ENCODE results near the gene CELA3B. TPM values are rescaled to one million over a fixed set of nuclear protein-coding genes. Genes with fewer than 3 reads are reported as not detected.
"Not testable (repeated sequence)": the region's sequence is repeated elsewhere in the genome, so short reads cannot be mapped to it uniquely, and the experiment has no call there.

Gene CELA3B
- total RNA-seq, 1 donor from 2014 or later: not detected

DNA sequence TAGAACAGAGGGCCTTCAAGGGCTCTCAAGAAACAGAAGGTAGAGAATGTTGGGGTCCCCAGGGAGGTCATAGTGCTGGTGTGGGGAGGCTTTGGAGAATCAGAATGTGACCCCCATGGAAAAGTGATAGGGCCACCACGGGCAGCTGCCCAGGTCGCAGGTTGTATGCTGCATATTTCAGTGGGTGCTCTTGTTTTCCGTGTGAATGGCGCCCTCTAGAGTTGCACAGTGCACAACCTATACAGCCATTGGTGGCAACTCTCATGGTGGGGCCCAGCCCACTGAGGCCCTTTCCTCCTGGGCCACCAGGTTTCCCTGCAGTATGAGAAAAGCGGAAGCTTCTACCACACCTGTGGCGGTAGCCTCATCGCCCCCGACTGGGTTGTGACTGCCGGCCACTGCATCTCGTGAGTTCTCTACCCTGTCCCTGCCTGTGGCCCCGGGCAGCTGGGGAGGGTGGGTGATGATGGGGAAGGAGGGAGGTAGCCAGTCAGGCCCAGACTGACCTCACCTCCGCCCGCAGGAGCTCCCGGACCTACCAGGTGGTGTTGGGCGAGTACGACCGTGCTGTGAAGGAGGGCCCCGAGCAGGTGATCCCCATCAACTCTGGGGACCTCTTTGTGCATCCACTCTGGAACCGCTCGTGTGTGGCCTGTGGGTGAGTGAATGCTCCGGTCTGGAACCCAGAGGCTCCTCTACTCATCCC is 3.8 kb downstream of the CELA3B start:
- ATAC-seq: peak; percentile 61

DNA sequence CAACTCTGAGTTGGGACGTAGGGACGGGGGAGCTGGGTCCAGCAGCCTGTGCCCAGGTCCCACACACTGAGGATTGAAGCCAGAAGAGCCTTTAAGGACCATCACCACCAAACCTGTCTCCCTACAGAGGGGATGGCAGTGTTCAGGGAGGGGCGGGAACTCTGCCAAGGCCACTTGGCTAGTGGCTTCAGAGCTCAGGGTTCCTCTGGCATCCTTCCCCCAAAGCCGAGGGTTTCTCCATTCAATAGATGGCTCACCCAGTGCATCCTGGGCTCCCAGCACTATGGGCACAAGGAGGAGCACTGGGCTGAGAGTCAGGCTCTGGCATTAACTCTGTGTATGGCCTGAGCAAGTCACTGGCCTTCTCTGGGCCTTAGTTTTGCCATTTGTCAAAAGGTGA is 4.4 kb downstream of the CELA3B start:
- ATAC-seq: not testable (repeated sequence)

DNA sequence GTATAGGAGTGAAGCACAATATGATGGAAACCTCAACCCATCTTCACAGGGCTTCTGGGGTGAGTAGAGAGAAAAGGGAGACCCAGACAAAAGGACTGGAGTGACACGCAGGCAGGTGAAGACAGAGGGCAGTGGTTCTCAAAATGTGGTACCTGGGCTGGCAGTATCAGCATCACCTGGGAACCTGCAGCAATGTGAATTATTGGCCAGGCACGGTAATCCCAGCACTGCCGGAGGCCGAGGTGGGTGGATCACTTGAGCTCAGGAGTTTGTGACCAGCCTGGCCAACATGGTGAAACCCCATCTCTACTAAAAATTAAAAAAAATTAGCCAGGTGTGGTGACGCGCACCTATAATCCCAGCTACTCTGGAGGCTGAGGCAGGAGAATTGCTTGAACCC is 5.3 kb downstream of the CELA3B start:
- not testable (repeated sequence) for ATAC-seq

DNA sequence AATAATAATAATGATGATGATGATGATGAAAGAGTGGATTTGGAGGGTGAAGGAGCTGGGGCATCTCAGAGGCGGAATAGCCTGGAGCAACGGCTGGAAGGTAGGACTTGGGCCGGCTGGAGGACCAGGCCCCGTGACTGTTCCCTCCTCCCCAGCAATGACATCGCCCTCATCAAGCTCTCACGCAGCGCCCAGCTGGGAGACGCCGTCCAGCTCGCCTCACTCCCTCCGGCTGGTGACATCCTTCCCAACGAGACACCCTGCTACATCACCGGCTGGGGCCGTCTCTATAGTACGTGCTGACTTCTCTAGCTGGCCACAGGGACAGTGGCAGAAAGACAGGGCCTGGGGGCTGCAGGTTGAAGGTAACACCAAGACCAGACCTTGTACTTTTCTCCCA is 6.7 kb downstream of the CELA3B start:
- ATAC-seq: not testable (repeated sequence)

DNA sequence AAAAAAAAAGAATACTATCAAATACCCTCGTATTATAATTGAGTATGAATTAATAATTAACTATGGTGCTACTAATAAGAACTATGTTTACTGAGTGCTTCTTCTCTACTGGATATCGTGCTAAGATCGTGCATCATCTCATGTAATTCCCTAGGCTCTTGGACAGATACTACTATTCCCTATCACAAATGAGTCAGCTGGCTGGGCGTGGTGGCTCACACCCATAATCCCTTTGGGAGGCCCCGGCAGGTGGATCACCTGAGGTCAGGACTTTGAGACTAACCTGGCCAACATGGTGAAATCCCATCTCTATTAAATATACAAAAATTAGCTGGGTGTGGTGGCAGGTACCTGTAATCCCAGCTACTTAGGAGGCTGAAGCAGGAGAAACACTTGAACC is 9.1 kb downstream of the CELA3B start:
- not testable (repeated sequence) for ATAC-seq

DNA sequence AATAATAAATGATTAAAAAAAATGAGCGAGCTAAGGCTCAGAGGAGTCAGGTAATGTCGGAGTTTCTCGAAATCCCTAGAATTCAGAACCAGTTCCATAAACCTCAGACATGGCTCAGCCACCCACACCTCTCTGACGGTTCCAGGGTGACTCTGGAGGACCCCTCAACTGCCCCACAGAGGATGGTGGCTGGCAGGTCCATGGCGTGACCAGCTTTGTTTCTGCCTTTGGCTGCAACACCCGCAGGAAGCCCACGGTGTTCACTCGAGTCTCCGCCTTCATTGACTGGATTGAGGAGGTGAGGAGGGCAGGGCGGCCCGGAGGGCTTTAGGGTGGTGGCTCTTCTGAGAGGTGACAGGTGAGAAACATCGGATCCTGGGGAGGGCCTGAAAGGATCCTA is 9.6 kb downstream of the CELA3B start:
- not testable (repeated sequence) for ATAC-seq

DNA sequence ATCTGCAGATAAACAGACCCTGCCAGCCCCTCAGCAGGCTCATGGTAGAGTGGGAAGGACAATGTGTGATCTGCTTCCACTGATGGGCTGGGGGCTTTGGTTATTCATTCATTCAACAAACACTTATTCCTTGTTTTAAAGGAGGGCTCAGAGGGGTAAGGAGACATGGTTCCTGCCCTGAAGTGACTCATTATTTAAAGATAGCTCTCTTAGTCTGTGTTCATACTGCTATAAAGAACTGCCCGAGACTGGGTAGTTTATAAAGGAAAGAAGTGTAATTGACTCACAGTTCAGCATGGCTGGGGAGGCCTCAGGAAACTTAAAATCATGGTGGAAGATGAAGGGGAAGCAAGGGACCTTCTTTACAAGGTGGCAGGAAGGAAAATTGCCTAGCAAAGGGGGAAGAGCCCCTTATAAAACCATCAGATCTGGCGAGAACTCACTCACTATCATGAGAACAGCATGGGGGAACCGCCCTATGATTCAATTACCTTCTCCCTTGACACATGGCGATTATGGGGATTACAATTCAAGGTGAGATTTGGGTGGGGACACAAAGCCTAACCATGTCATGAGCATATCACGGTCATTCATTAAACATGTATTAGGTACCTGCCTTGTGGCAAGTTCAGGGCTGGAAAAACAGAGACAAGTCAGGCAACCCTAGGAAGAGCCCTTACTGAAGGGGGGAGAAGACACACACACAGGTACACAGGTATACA is 13.0 kb downstream of the CELA3B start:
- ATAC-seq: peak; percentile 73

DNA sequence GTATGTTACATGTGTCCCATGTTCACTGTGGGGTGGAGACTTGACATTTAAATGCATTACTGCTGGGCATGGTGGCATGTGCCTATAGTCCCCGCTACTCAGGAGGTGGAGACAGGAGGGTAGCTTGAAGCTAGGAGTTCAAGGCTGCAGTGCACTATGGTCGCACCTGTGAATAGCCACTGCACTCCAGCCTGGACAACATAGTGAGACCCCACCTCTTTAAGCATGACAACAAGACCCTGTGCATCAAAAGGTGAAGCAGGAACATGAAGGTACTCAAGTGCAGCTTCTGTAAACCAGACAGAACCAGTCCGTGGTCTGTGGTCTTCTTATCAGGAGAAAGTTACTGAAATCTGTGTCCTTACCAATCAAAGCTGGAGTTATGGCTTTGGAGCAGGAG is 15.4 kb downstream of the CELA3B start:
- not testable (repeated sequence) for ATAC-seq

DNA sequence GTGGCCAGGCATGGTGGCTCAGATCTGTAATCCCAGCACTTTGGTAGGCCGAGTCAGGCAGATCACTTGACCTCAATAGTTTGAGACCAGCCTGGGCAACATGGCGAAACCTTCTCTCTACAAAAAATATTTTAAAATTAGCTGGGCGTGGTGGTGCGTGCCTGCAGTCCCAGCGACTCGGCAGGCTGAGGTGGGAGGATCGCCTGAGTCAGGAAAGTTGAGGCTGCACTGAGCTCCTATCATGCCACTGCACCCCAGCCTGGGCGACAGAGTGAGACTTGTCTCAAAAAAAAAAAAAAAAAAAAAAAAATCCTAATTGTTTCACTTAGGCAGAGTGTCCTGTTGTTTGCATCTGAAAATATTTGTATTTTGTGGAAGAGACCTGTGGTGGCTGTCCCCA is 17.9 kb downstream of the CELA3B start:
- ATAC-seq: not testable (repeated sequence)

DNA sequence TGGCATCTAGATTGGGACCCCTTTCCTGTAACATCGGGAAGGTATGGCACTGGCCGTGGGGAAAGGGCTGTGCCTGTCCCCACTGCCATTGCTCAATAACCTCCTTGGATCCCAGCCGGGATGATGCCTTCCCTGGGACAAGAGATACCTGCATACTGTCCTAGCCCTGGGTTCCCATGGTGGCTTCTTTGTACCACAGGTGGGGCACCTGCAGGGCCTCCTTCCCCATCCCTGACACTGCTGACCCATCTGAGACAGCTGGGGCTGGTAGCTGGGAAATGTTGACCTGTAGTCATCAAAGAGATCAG is 19.8 kb downstream of the CELA3B start:
- ATAC-seq: not testable (repeated sequence)

DNA sequence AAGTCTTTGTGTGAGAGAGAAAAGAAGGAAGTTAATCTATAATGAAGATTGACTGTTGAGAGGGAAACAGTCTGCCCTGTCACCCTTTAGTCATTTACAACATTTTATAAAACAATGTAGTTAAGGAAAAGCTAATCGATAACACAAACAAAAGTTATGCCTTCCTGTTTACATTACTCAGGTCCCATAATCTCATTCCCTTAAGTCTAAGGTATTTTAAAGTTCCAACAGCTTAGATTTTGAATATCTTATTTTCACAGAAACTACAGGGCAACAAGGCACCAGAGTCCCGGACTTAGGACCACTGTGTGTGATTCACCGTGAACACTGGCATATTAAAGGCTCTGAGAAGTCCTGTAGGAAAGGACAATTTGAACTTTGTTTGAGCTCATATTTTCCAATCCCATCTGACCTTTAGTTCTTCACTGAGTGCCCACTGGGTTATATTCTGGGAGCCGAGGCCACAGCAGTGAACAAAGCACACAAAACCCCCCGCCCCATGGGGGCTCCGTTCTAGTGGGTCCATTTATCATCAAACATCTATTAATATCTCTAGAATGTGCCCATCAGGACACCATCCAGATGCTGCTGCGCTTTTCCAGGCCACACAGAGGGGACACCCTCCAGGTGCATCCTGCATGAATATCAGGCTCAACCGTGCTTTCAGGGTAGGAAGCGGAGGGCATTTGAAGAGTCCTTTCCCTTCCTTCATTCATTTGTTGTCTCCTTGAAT is 21.2 kb downstream of the CELA3B start:
- not testable (repeated sequence) for ATAC-seq

DNA sequence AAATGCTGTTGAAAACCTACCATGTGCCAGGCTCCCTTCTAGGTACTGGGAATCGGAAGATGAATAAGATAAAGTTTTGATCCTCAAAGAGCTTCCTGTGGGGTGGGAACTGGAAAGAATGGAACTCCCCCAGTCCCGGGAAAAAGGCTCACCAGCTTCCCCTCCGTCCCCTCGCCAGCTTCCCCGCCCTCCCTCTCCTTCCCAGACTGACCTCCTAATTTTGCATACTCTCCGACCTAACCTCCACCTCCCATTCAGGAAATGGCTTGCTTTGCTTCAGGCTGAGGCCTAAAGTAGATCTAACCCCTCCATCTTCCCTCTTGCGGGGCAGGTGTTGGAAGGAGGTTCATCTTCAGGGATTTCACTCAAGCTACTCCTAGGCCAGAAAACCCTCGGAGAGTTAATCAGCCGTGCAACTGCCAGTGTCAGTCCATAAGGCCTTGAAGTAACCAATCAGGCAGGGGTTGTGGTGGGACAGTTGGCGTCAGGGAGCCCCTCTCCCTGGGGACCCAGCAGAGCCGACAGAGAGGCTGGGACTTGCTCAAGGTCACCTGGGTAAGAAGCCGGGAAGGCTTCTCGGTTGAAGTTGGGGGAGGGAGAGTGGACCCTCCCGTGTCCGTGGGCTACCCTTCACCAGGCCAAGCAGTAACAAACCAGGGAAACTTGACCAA is 21.9 kb downstream of the CELA3B start:
- not testable (repeated sequence) for ATAC-seq

DNA sequence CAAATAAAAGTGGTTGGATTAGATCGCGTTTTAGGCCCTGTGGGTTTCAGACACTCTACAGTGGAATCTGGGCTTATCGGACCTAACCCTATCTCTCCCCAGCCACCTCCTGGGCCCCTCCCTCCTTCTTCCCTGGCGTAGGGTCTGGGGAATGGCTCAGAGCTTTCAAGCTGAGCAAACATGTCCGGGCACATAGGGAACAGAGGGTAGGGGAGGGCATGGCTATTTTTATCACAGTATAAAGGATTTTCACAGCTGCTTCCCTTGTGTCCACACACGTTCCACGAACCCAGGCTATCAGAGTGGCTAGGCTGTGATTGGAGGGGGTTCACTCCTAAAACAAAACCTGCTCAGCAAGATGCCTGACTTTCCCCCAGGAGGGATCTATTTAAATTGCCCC is 22.8 kb downstream of the CELA3B start:
- peak; percentile 69 for ATAC-seq

DNA sequence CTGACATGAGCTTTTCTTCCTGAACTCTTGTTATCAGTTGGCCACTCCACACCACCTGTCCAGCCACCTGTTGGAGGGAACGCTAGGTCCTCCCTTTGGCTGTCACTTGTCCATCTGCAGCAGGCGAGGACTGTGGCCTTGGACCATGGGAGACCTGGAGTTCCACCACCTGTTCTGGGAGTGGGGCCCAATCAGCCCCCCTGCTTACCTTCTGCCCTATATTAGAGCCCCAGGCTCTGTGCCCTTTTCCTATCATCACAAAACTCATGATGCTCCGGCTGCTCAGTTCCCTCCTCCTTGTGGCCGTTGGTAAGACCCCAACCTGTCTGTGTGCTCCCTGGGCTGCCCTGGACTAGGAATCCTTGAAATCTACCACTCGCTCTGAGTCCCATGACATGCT is 24.6 kb downstream of the CELA3B start, which contains the start of gene CELA3A:
Gene CELA3A (plus strand): TSS at position 249 of the 400 bp plus-strand sequence. CDS start 18 bp downstream, at position 267.
- ATAC-seq: no peak

DNA sequence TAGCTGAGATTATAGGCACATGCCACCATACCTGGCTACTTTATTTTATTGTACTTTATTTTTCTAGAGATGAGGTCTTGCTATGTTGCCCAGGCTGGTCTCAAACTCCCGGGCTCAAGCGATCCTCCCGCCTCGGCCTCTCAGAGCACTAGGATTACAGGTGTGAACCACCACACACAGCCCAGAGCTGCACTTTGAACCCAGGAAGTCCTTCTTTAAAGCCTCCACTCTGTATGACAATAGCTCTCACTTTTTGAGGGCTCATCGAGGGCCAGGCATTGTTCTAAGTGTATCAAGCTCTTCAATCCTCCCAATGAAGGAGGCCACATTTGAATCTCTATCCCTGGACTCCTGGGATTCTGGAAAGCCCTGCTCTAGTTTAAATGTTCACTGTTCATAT is 25.6 kb downstream of the CELA3B start:
- ATAC-seq: not testable (repeated sequence)

DNA sequence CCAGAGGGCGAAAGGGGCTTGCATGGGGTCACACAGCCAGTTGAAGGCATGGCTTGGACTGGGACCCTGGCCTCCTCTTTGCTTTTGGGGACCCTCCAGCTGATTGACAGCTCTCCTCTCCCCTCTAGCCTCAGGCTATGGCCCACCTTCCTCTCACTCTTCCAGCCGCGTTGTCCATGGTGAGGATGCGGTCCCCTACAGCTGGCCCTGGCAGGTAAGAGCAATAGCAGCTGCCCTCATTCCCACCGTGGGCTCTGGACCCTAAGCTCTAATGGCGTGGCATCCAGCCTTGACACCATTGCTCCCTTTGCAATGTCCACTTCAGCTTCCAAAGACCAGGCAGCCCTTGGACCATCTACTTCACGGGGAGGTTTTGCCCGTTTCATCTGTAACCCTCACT is 26.1 kb downstream of the CELA3B start:
- not testable (repeated sequence) for ATAC-seq

DNA sequence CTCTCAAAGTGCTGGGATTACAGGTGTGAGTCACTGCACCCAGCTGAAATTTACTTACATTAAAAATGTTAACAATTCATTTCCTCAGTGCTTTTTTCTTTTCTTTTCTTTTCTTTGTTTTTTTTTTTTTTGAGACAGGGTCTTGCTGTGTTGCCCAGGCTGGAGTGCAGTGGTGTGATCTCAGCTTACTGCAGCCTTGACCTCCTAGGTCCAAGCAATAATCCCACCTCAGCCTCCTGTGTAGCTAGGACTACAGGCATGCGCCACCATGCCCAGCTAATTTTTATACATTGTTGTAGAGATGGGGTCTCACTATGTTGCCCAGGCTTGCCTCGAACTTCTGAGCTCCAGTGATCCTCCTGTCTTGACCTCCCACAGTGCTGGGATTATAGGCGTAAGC is 27.1 kb downstream of the CELA3B start:
- ATAC-seq: not testable (repeated sequence)

DNA sequence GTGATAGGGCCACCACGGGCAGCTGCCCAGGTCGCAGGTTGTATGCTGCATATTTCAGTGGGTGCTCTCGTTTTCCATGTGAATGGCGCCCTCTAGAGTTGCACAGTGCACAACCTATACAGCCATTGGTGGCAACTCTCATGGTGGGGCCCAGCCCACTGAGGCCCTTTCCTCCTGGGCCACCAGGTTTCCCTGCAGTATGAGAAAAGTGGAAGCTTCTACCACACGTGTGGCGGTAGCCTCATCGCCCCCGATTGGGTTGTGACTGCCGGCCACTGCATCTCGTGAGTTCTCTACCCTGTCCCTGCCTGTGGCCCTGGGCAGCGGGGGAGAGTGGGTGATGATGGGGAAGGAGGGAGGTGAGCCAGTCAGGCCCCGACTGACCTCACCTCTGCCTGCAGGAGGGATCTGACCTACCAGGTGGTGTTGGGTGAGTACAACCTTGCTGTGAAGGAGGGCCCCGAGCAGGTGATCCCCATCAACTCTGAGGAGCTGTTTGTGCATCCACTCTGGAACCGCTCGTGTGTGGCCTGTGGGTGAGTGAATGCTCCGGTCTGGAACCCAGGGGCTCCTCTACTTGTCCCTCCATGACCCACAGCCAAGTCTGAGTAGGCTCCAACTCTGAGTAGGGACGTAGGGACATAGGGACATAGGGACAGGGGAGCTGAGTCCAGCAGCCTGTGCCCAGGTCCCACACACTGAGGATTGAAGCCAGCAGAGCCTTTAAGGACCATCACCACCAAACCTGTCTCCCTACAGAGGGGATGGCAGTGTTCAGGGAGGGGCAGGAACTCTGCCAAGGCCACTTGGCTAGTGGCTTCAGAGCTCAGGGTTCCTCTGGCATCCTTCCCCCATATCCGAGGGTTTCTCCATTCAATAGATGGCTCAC is 28.7 kb downstream of the CELA3B start:
- peak; percentile 59 for ATAC-seq

DNA sequence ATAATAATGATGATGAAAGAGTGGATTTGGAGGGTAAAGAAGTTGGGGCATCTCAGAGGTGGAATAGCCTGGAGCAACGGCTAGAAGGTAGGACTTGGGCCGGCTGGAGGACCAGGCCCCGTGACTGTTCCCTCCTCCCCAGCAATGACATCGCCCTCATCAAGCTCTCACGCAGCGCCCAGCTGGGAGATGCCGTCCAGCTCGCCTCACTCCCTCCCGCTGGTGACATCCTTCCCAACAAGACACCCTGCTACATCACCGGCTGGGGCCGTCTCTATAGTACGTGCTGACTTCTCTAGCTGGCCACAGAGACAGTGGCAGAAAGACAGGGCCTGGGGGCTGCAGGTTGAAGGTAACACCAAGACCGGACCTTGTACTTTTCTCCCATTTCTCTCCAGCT is 29.9 kb downstream of the CELA3B start:
- peak; percentile 20 for ATAC-seq

DNA sequence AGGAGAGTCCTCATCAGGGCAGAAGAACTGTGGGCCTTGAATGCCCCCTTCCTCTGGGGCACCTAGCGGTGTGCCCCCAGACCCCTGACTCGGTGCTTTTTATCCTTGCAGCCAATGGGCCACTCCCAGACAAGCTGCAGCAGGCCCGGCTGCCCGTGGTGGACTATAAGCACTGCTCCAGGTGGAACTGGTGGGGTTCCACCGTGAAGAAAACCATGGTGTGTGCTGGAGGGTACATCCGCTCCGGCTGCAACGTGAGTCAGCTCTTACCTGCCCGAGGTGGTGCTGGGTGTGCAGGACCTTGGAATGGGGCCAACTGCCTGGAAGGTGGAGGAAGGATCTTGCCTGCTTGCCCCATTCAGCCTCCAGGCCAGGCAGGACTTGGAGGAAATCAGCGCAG is 30.4 kb downstream of the CELA3B start:
- ATAC-seq: peak; percentile 22

DNA sequence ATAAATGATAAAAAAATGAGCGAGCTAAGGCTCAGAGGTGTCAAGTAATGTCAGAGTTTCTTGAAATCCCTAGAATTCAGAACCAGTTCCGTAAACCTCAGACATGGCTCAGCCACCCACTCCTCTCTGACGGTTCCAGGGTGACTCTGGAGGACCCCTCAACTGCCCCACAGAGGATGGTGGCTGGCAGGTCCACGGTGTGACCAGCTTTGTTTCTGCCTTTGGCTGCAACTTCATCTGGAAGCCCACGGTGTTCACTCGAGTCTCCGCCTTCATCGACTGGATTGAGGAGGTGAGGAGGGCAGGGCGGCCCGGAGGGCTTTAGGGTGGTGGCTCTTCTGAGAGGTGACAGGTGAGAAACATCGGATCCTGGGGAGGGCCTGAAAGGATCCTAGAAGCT is 32.7 kb downstream of the CELA3B start:
- ATAC-seq: not testable (repeated sequence)

DNA sequence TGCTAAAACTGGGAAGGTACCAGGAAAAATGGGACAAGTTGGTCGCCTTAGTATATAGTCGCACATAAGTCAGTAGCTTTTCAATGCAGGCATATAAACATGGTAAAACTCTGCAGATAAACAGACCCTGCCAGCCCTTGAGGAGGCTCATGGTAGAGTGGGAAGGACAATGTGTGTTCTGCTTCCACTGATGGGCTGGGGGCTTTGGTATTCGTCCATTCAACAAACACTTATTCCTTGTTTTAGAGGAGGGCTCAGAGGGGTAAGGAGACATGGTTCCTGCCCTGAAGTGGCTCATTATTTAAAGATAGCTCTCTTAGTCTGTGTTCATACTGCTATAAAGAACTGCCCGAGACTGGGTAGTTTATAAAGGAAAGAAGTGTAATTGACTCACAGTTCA is 35.9 kb downstream of the CELA3B start:
- not testable (repeated sequence) for ATAC-seq

Measured in esophagus mucosa (tissue), 1 donor.